Vagina (tissue), 2 donors: ENCODE results near the gene APRT.

Source experiments
- POLR2A ChIP-seq, 2 donors: fragments of 450-650 bp; IDR thresholded peaks; one replicate each; pipeline ENCODE4 v1.6.1; 2017; ENCODE audit warnings: antibody characterized with exemption in 2 of 2, mild to moderate bottlenecking in 2 of 2, moderate library complexity in 2 of 2
- POLR2AphosphoS5 ChIP-seq, 2 donors: sonication (generic); formaldehyde crosslinking; IDR thresholded peaks; one replicate each; pipeline ENCODE4 v1.9.0; 2017; ENCODE audit warnings: antibody characterized with exemption in 2 of 2, mild to moderate bottlenecking in 2 of 2, low read depth in 1 of 2; ENCODE audit not compliant: insufficient read depth in 1 of 2
- TF ChIP-seq, protein P1 (sequence below), 3 experiments: fragments of 450-650 bp in 2 of 3; fragments of 200-600 bp in 1 of 3; sonication (generic) in 1 of 3; IDR thresholded peaks; one replicate each; pipeline ENCODE4 v1.5.1; 2017 to 2019; ENCODE audit warnings: antibody characterized with exemption in 3 of 3, mild to moderate bottlenecking in 2 of 3, moderate library complexity in 2 of 3

DNA sequence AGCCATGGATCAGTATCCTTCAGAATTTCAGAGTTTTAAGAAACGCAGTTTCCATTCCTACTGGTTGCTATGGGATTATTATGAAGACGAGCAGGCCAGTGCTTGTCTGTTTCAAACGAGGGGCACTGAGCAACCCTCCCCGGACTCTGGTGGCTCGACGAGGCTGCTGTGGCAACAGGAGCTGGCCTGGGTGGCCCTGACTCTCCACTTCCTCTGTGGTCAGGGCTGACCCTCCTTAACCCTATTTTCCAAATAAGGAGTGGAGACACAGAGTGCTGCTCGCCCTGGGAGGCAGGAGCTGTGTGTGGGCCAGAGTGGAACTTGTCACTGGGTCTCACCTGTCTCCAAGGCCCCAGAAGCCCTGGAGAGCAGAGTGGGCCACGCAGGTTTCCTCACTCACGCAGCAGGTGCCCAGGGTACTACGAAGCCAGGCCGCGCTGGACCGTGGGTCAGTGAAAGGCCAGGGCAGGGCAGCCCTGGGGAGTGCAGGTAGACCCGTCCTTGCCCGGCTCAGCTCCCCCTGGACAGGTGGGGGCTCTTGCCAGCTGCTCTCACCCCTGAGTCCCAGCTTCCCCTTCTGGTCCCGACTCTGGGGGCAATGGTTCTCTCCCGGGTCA is 41.7 kb upstream of the APRT start:
- TF ChIP-seq, protein P1, sequence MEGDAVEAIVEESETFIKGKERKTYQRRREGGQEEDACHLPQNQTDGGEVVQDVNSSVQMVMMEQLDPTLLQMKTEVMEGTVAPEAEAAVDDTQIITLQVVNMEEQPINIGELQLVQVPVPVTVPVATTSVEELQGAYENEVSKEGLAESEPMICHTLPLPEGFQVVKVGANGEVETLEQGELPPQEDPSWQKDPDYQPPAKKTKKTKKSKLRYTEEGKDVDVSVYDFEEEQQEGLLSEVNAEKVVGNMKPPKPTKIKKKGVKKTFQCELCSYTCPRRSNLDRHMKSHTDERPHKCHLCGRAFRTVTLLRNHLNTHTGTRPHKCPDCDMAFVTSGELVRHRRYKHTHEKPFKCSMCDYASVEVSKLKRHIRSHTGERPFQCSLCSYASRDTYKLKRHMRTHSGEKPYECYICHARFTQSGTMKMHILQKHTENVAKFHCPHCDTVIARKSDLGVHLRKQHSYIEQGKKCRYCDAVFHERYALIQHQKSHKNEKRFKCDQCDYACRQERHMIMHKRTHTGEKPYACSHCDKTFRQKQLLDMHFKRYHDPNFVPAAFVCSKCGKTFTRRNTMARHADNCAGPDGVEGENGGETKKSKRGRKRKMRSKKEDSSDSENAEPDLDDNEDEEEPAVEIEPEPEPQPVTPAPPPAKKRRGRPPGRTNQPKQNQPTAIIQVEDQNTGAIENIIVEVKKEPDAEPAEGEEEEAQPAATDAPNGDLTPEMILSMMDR (IDR thresholded peaks at IDR 0.05): no peak
- no peak for TF ChIP-seq POLR2A (IDR thresholded peaks at IDR 0.05)
- TF ChIP-seq POLR2AphosphoS5 (IDR thresholded peaks at IDR 0.05; ENCODE audit: insufficient read depth in 1 of 2, low read depth in 1 of 2): no peak
